ENCODE data around the gene ZNF674. TPM values are rescaled to one million over a fixed set of nuclear protein-coding genes. Genes with fewer than 3 reads are reported as not detected.

The ZNF674 gene
- total and polyA plus RNA-seq, 2 of the 4 experiments (the other 2 are of a cell fraction) = 2.2 to 13.4 TPM

- Histone ChIP-seq H3K9me1 (ENCODE audit: insufficient read depth, low read length) (no peaks in the 10 kb centered on the region), H2BK120ac (ENCODE audit: low read depth, low read length) (peak within 1 kb of the TSS; percentile 76), H2BK5ac (ENCODE audit: low read depth, low read length, poor library complexity, severe bottlenecking) (no peak within 1 kb of the TSS), H3K18ac (ENCODE audit: low read depth, low read length) (no peak within 1 kb of the TSS), H2AK9ac (replicated peaks; ENCODE audit: low read depth, low read length, poor library complexity) (peak within 1 kb of the TSS; percentile 69), H3K14ac (replicated peaks; ENCODE audit: low read depth, low read length) (0 out of 2 replicates have a peak within 1 kb of the TSS, but pooled peaks have one; percentile 59), H3K27ac (ENCODE audit: insufficient read depth, low read length) (peak within 1 kb of the TSS; percentile 23), H4K5ac (ENCODE audit: low read depth, low read length) (no peak within 1 kb of the TSS), H3K9ac (ENCODE audit: low read depth, low read length) (peak within 1 kb of the TSS; percentile 31; the same call in 1 of the 2 replicates), H3K9me3 (ENCODE audit: control insufficient read depth, insufficient read depth, low read length) (no peaks in the 10 kb centered on the region), H2BK15ac (ENCODE audit: low read depth, low read length) (peak within 1 kb of the TSS; percentile 74; the same call in 1 of the 3 replicates), H3K23ac (ENCODE audit: low read depth, low read length) (peak within 1 kb of the TSS; percentile 72; the same call in 1 of the 2 replicates), H3K27me3 (ENCODE audit: control insufficient read depth, insufficient read depth, low read length) (no peaks in the 10 kb centered on the region), H2BK20ac (ENCODE audit: low read depth, low read length) (peak within 1 kb of the TSS; percentile 52; the same call in 1 of the 2 replicates), H4K20me1 (ENCODE audit: insufficient read depth, low read length) (no peaks in the 10 kb centered on the region), H4K8ac (ENCODE audit: low read depth in 2 of 2, low read length in 2 of 2) (peak within 1 kb of the TSS in 1 of 2 experiments; percentile 88; a peak in 1 of 4 replicates), H3K4me2 (ENCODE audit: low read depth, low read length) (peak within 1 kb of the TSS; percentile 85), H2AK5ac (ENCODE audit: low read depth, low read length) (no peak within 1 kb of the TSS), H3K4ac (ENCODE audit: low read depth, low read length) (peak within 1 kb of the TSS; percentile 77), H3K79me1 (ENCODE audit: low read depth in 1 of 2, low read length in 2 of 2) (peaks cover 3 to 27% of the 10 kb centered on the region in 2 experiments; a peak in 2 of 4 replicates), H3K4me3 (ENCODE audit: insufficient read depth, low read depth, low read length) (peak within 1 kb of the TSS; percentile 55), H3K56ac (ENCODE audit: extremely low read depth, insufficient read depth, low read length) (no peak within 1 kb of the TSS), H4K91ac (ENCODE audit: insufficient read depth, low read depth, low read length) (no peak within 1 kb of the TSS; the same call in 1 of the 2 replicates), H2AFZ (replicated peaks; ENCODE audit: low read length, poor library complexity) (peak within 1 kb of the TSS; percentile 94), H3K4me1 (ENCODE audit: control insufficient read depth, insufficient read depth, low read length) (peaks cover 2% of the 10 kb centered on the region; the same call in 1 of the 2 replicates), H3K36me3 (ENCODE audit: control insufficient read depth, insufficient read depth, low read length) (no peaks in the 10 kb centered on the region)
- peak; percentile 87 for ATAC-seq (ENCODE audit: low read depth)
- dilution Hi-C loops (cut with HindIII; ENCODE audit: low sequenced_read_pairs, unreplicated experiment) (no loop called here), in situ Hi-C loops (cut with MboI; ENCODE audit: low sequenced_read_pairs) (no loop called here), intact Hi-C loops (cut with micrococcal nuclease) (loop anchor here (1.0 to 5.0 kb wide), 2 partner anchors 69 to 109 kb away; no protein-coding TSS in a partner anchor)
- 50% methylated on average over 1 of the region's 35 CpGs; no CpG with 5 or more reads in 1 of the 2 experiments for WGBS, 2 experiments (ENCODE audit: extremely low coverage in 2 of 2, insufficient read length in 1 of 2)
- DNase-seq = peak; percentile 52
- ChIA-PET POLR2A (ENCODE audit: unreplicated experiment) (no interaction called here), CTCF (interaction anchor here (1.7 kb wide), 1 partner anchor 76 kb away, joined by 5 read pairs; no protein-coding TSS in a partner anchor)
- no TSS peak for BruUV-seq (replicated peaks)
- TF ChIP-seq USF2 (IDR thresholded peaks at IDR 0.05; ENCODE audit: low read depth, low read length) = no peak
- TF ChIP-seq CEBPB (IDR thresholded peaks at IDR 0.05; ENCODE audit: low read depth, low read length) = no peak
- TF ChIP-seq ELK1 (IDR thresholded peaks at IDR 0.05; ENCODE audit: borderline replicate concordance, low read depth, low read length) = no peak
- no peak for TF ChIP-seq RCOR1 (IDR thresholded peaks at IDR 0.05; ENCODE audit: insufficient replicate concordance, low read length)
- TF ChIP-seq SMC3 (IDR thresholded peaks at IDR 0.05; ENCODE audit: low read depth, low read length) = no peak
- no peak for TF ChIP-seq MXI1 (IDR thresholded peaks at IDR 0.05; ENCODE audit: borderline replicate concordance, low read depth, low read length)
- TF ChIP-seq CTCF (conservative IDR thresholded peaks at IDR 0.05; ENCODE audit: low read depth, low read length) = peak; percentile 39
- TF ChIP-seq CHD1 (IDR thresholded peaks at IDR 0.05; ENCODE audit: low read depth, low read length) = no peak
- no peak for TF ChIP-seq NFE2L2 (IDR thresholded peaks at IDR 0.05; ENCODE audit: low read depth, low read length)
- no peak for TF ChIP-seq BHLHE40 (IDR thresholded peaks at IDR 0.05; ENCODE audit: low read depth, low read length)
- TF ChIP-seq MAZ (IDR thresholded peaks at IDR 0.05; ENCODE audit: borderline replicate concordance, low read depth, low read length) = no peak
- no peak for TF ChIP-seq MAFK (IDR thresholded peaks at IDR 0.05; ENCODE audit: low read depth, low read length)
- peak; percentile 41 for TF ChIP-seq RAD21 (IDR thresholded peaks at IDR 0.05; ENCODE audit: low read length)
- peak; percentile 44; the same call in 1 of the 2 replicates for TF ChIP-seq POLR2A (IDR thresholded peaks at IDR 0.05; ENCODE audit: low read depth, low read length)
- no peak for TF ChIP-seq FOS (IDR thresholded peaks at IDR 0.05; ENCODE audit: low read depth, low read length)
Measured at GRCh38 chrX:46573331-46573891, 28.2 kb upstream of the ZNF674 start, which contains the start of gene CHST7. TSS of gene CHST7 (plus strand) at chrX:46573765. CDS start at chrX:46573932, 167 bp downstream.

Measured in IMR-90 (cell line).